ENCODE data around the gene FKBP5. TPM values are rescaled to one million over a fixed set of nuclear protein-coding genes. Genes with fewer than 3 reads are reported as not detected.

Gene FKBP5
- total RNA-seq, 1 donor = 5.1 TPM

DNA sequence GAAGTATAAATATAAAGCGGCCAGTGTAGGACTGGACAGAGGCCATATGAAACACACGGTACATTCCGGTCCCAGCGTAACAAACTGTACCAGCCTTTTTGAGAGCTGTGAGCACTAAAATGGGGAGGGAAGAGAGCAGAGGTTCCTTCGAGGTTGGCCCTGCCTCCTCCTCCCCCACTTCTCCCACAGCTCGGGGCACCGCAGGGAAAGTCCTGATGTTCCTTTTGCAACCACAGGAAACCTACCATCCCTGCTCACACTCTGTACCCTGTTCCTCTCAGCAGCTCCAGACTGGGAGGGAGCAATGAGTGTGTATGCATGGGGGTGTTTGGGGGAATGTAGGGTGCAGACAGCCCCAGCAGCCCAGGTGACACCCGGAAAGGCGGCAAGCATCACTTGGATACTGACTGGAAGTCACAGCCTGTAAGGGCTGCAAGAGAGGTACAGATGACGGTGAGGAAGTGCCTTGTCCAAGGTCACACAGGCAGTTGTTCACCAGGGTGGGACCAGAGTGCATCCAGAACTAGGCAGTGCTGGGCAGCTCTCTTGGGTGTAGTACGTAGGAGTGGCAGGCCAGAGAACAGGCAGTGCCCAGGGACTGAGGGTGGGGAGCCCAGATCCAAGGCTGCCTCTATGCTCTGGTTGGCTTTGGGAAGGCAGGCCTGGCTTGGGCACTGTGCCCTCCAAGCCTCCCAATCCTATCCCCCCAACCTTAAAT, 37.2 kb upstream of the FKBP5 start:
- H3K4me3 ChIP-seq (ENCODE audit: insufficient read depth, low read length) = no peak overlapping the region
- peaks cover 27% of the 10 kb centered on the region for H3K4me1 ChIP-seq (ENCODE audit: insufficient read depth, low read length)

GRCh38 chr6:35725081-35725708, 36.5 kb upstream of the FKBP5 start:
- Histone ChIP-seq H2AFZ (ENCODE audit: low read length) (peak overlapping the region; percentile 33), H4K20me1 (ENCODE audit: insufficient read depth, low read length) (no peaks in the 10 kb centered on the region), H3K4me1 (ENCODE audit: insufficient read depth, low read length) (peaks cover 30% of the 10 kb centered on the region), H3K27me3 (ENCODE audit: insufficient read depth, low read length) (no peaks in the 10 kb centered on the region), H3K4me3 (ENCODE audit: insufficient read depth, low read length) (no peak overlapping the region), H3K4me2 (ENCODE audit: insufficient read depth, low read length) (no peak overlapping the region), H3K27ac (ENCODE audit: low read depth, low read length) (no peak overlapping the region), H3K9me3 (ENCODE audit: low read depth, low read length) (no peaks in the 10 kb centered on the region), H3K36me3 (ENCODE audit: insufficient read depth, low read length) (no peaks in the 10 kb centered on the region), H3K79me2 (ENCODE audit: insufficient read depth, low read length) (no peaks in the 10 kb centered on the region)
- no peak for DNase-seq (ENCODE audit: insufficient read length, low spot score, missing footprints)
- TF ChIP-seq CTCF (IDR thresholded peaks at IDR 0.05; ENCODE audit: extremely low read depth, low read depth, low read length) = no peak

More for the DNA sequence above, 37.2 kb upstream of the FKBP5 start:
- Histone ChIP-seq H3K4me2 (ENCODE audit: insufficient read depth, low read length) (peak overlapping the region; percentile 14), H4K20me1 (ENCODE audit: insufficient read depth, low read length) (no peaks in the 10 kb centered on the region), H3K36me3 (ENCODE audit: insufficient read depth, low read length) (no peaks in the 10 kb centered on the region), H2AFZ (ENCODE audit: low read length) (peak overlapping the region; percentile 63), H3K79me2 (ENCODE audit: insufficient read depth, low read length) (no peaks in the 10 kb centered on the region), H3K27me3 (ENCODE audit: insufficient read depth, low read length) (no peaks in the 10 kb centered on the region), H3K27ac (ENCODE audit: low read depth, low read length) (no peak overlapping the region), H3K9me3 (ENCODE audit: low read depth, low read length) (no peaks in the 10 kb centered on the region)
- peak; percentile 88 for DNase-seq (ENCODE audit: insufficient read length, low spot score, missing footprints)
- TF ChIP-seq CTCF (IDR thresholded peaks at IDR 0.05; ENCODE audit: extremely low read depth, low read depth, low read length) = no peak

- H2AFZ ChIP-seq (ENCODE audit: low read length) = no peak overlapping the region
- H3K79me2 ChIP-seq (ENCODE audit: insufficient read depth, low read length) = no peaks in the 10 kb centered on the region
- no peak for TF ChIP-seq CTCF (IDR thresholded peaks at IDR 0.05; ENCODE audit: extremely low read depth, low read depth, low read length)
- H3K9me3 ChIP-seq (ENCODE audit: low read depth, low read length) = no peaks in the 10 kb centered on the region
- no peak for DNase-seq (ENCODE audit: insufficient read length, low spot score, missing footprints)
- H3K27me3 ChIP-seq (ENCODE audit: insufficient read depth, low read length) = no peaks in the 10 kb centered on the region
- H3K4me3 ChIP-seq (ENCODE audit: insufficient read depth, low read length) = no peak overlapping the region
- H3K4me2 ChIP-seq (ENCODE audit: insufficient read depth, low read length) = no peak overlapping the region
- H4K20me1 ChIP-seq (ENCODE audit: insufficient read depth, low read length) = no peaks in the 10 kb centered on the region
- H3K4me1 ChIP-seq (ENCODE audit: insufficient read depth, low read length) = peaks cover 35% of the 10 kb centered on the region
- no peaks in the 10 kb centered on the region for H3K36me3 ChIP-seq (ENCODE audit: insufficient read depth, low read length)
- H3K27ac ChIP-seq (ENCODE audit: low read depth, low read length) = no peak overlapping the region
Measured at GRCh38 chr6:35724471-35724870, 35.8 kb upstream of the FKBP5 start.

- H3K36me3 ChIP-seq (ENCODE audit: insufficient read depth, low read length) = no peaks in the 10 kb centered on the region
- H3K27ac ChIP-seq (ENCODE audit: low read depth, low read length) = no peak overlapping the region
- no peaks in the 10 kb centered on the region for H3K9me3 ChIP-seq (ENCODE audit: low read depth, low read length)
- peaks cover 35% of the 10 kb centered on the region for H3K4me1 ChIP-seq (ENCODE audit: insufficient read depth, low read length)
- no peaks in the 10 kb centered on the region for H4K20me1 ChIP-seq (ENCODE audit: insufficient read depth, low read length)
- H3K4me3 ChIP-seq (ENCODE audit: insufficient read depth, low read length) = no peak overlapping the region
- H2AFZ ChIP-seq (ENCODE audit: low read length) = no peak overlapping the region
- no peak for TF ChIP-seq CTCF (IDR thresholded peaks at IDR 0.05; ENCODE audit: extremely low read depth, low read depth, low read length)
- no peak for DNase-seq (ENCODE audit: insufficient read length, low spot score, missing footprints)
- no peak overlapping the region for H3K4me2 ChIP-seq (ENCODE audit: insufficient read depth, low read length)
- no peaks in the 10 kb centered on the region for H3K79me2 ChIP-seq (ENCODE audit: insufficient read depth, low read length)
- H3K27me3 ChIP-seq (ENCODE audit: insufficient read depth, low read length) = no peaks in the 10 kb centered on the region
Measured at GRCh38 chr6:35724059-35724458, 35.3 kb upstream of the FKBP5 start.

All from osteoblast (primary cell).